NB4 (cell line): ENCODE results near the gene ANP32B.

ENCODE experiments used
- DNase-seq: peaks from one replicate; pipeline ENCODE4 v3.0.0; 2010; ENCODE audit warnings: low read depth
- H3K4me3 ChIP-seq: one replicate; pipeline ENCODE4 v1.5.1; 2011; ENCODE audit warnings: mild to moderate bottlenecking, low read depth, low read length, moderate library complexity
- MYC ChIP-seq: IDR thresholded peaks from 2 replicates; pipeline ENCODE4 v1.6.1; 2011; ENCODE audit warnings: low read depth, low read length
- POLR2A ChIP-seq: IDR thresholded peaks from 2 replicates; pipeline ENCODE4 v1.6.1; 2011; ENCODE audit warnings: mild to moderate bottlenecking; ENCODE audit not compliant: insufficient read length; ENCODE audit errors: extremely low read depth
- TF ChIP-seq, protein P1 (sequence below): IDR thresholded peaks from one replicate; pipeline ENCODE4 v1.5.1; 2012; ENCODE audit warnings: low read depth, low read length
- TF ChIP-seq, protein P2 (sequence below): IDR thresholded peaks from 2 replicates; pipeline ENCODE4 v1.6.1; 2011; ENCODE audit warnings: low read depth, low read length

ANP32B gene

DNA sequence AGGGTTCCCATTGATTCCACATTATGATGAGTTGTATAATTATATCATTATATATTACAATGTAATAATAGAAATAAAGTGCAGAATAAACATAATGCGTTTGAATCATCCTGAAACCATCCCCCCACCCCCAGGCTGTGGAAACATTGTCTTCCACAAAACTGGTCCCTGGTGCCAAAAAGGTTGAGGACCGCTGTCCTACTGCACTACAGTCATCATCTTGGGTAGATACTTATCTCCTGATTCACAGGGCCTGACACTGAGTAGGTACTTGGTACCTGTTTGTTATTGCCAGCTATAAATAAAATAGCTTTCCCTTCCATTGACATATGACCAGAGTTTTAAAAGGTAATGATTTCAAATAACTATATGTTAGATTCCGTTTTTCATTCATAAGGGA lies 25.6 kb downstream of the ANP32B start:
- DNase-seq: no peak
- TF ChIP-seq MYC (no peak), POLR2A (no peak)
- TF ChIP-seq, protein P1, sequence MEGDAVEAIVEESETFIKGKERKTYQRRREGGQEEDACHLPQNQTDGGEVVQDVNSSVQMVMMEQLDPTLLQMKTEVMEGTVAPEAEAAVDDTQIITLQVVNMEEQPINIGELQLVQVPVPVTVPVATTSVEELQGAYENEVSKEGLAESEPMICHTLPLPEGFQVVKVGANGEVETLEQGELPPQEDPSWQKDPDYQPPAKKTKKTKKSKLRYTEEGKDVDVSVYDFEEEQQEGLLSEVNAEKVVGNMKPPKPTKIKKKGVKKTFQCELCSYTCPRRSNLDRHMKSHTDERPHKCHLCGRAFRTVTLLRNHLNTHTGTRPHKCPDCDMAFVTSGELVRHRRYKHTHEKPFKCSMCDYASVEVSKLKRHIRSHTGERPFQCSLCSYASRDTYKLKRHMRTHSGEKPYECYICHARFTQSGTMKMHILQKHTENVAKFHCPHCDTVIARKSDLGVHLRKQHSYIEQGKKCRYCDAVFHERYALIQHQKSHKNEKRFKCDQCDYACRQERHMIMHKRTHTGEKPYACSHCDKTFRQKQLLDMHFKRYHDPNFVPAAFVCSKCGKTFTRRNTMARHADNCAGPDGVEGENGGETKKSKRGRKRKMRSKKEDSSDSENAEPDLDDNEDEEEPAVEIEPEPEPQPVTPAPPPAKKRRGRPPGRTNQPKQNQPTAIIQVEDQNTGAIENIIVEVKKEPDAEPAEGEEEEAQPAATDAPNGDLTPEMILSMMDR: no peak
- TF ChIP-seq, protein P2, sequence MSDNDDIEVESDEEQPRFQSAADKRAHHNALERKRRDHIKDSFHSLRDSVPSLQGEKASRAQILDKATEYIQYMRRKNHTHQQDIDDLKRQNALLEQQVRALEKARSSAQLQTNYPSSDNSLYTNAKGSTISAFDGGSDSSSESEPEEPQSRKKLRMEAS: no peak
- no peak overlapping the region for H3K4me3 ChIP-seq

- no peak overlapping the region for H3K4me3 ChIP-seq
- TF ChIP-seq, protein P1: no peak
- no peak for TF ChIP-seq MYC
- TF ChIP-seq POLR2A: no peak
- TF ChIP-seq, protein P2: no peak
- no peak for DNase-seq
Observed at GRCh38 chr9:98009437-98009836, 26.3 kb downstream of the ANP32B start.

GRCh38 chr9:98009936-98010335 lies 26.8 kb downstream of the ANP32B start:
- TF ChIP-seq, protein P1: no peak
- TF ChIP-seq MYC (no peak), POLR2A (no peak)
- TF ChIP-seq, protein P2: no peak
- H3K4me3 ChIP-seq: no peak overlapping the region
- DNase-seq: no peak

- DNase-seq: no peak
- no peak overlapping the region for H3K4me3 ChIP-seq
- TF ChIP-seq, protein P1: no peak
- TF ChIP-seq, protein P2: no peak
Observed at GRCh38 chr9:98010445-98010844, 27.3 kb downstream of the ANP32B start.

GRCh38 chr9:98011122-98011521 lies 28.0 kb downstream of the ANP32B start:
- H3K4me3 ChIP-seq: no peak overlapping the region
- DNase-seq: no peak
- no peak for TF ChIP-seq POLR2A

- H3K4me3 ChIP-seq: no peak overlapping the region
- DNase-seq: no peak
- TF ChIP-seq MYC (no peak), POLR2A (no peak)
- TF ChIP-seq, protein P2: no peak
- TF ChIP-seq, protein P1: no peak
Observed at GRCh38 chr9:98016137-98016680, 33.1 kb downstream of the ANP32B start.
